HepG2 (cell line): ENCODE data around the gene PTPN3. TPM values are rescaled to one million over a fixed set of nuclear protein-coding genes. Genes with fewer than 3 reads are reported as not detected.

Experiments
- ATF3 ChIP-seq: sonication (generic); formaldehyde crosslinking; IDR thresholded peaks from 2 replicates; pipeline ENCODE4 v1.4.0; 2020; ENCODE audit warnings: missing genetic modification reagents
- ATF6 ChIP-seq: sonication (generic); formaldehyde crosslinking; conservative IDR thresholded peaks from 2 replicates; pipeline ENCODE4 v1.4.0; 2020; ENCODE audit warnings: missing genetic modification reagents
- CC2D1A ChIP-seq: sonication (generic); formaldehyde crosslinking; IDR thresholded peaks from 2 replicates; pipeline ENCODE4 v1.8.1; 2023; ENCODE audit warnings: mild to moderate bottlenecking, missing genetic modification reagents
- DMAP1 ChIP-seq: IDR thresholded peaks from 2 replicates; pipeline ENCODE4 v1.6.1; 2016
- DNMT3B ChIP-seq: conservative IDR thresholded peaks from 2 replicates; pipeline ENCODE4 v1.6.1; 2016; ENCODE audit warnings: missing biosample characterization, control low read depth
- FOSL1 ChIP-seq: sonication (generic); formaldehyde crosslinking; IDR thresholded peaks from 2 replicates; pipeline ENCODE4 v1.9.0; 2021; ENCODE audit warnings: missing genetic modification reagents, borderline replicate concordance
- FOXJ3 ChIP-seq: sonication (generic); formaldehyde crosslinking; IDR thresholded peaks from 2 replicates; pipeline ENCODE4 v1.4.0; 2020; ENCODE audit warnings: missing genetic modification reagents, mild to moderate bottlenecking, borderline replicate concordance
- HNRNPH1 ChIP-seq: fragments of 200-400 bp; formaldehyde crosslinking; optimal IDR thresholded peaks from 2 replicates; pipeline ENCODE3; 2017; ENCODE audit warnings: mild to moderate bottlenecking, low read depth, low read length
- KDM3A ChIP-seq: IDR thresholded peaks from 2 replicates; pipeline ENCODE4 v1.6.1; 2018; ENCODE audit warnings: low read depth, missing compliant biosample characterization
- MAFG ChIP-seq: sonication (generic); formaldehyde crosslinking; IDR thresholded peaks from 2 replicates; pipeline ENCODE4 v1.5.1; 2020; ENCODE audit warnings: mild to moderate bottlenecking, missing genetic modification reagents
- MED8 ChIP-seq: sonication (generic); formaldehyde crosslinking; IDR thresholded peaks from 2 replicates; pipeline ENCODE4 v1.8.1; 2023; ENCODE audit warnings: mild to moderate bottlenecking, missing genetic modification reagents; ENCODE audit not compliant: insufficient replicate concordance
- MEF2D ChIP-seq: sonication (generic); formaldehyde crosslinking; IDR thresholded peaks from 2 replicates; pipeline ENCODE4 v1.5.1; 2020; ENCODE audit warnings: mild to moderate bottlenecking, missing genetic modification reagents
- MIER3 ChIP-seq: IDR thresholded peaks from 2 replicates; pipeline ENCODE4 v1.6.1; 2016; ENCODE audit warnings: missing compliant biosample characterization, borderline replicate concordance
- MXD3 ChIP-seq: IDR thresholded peaks from 2 replicates; pipeline ENCODE4 v1.6.1; 2016; ENCODE audit warnings: mild to moderate bottlenecking, missing biosample characterization, missing genetic modification reagents
- NFYC ChIP-seq: IDR thresholded peaks from 2 replicates; pipeline ENCODE4 v1.6.1; 2016; ENCODE audit warnings: missing genetic modification reagents, missing compliant biosample characterization
- NR2C2 ChIP-seq: sonication (generic); formaldehyde crosslinking; IDR thresholded peaks from 2 replicates; pipeline ENCODE4 v1.4.0; 2020; ENCODE audit warnings: missing genetic modification reagents, mild to moderate bottlenecking, moderate library complexity, borderline replicate concordance
- SSRP1 ChIP-seq: IDR thresholded peaks from 2 replicates; pipeline ENCODE4 v1.6.1; 2016; ENCODE audit warnings: control low read depth
- TCF7L2 ChIP-seq: IDR thresholded peaks from 2 replicates; pipeline ENCODE4 v1.6.1; 2011; ENCODE audit warnings: mild to moderate bottlenecking, low read depth, low read length, moderate library complexity
- YEATS2 ChIP-seq: sonication (generic); formaldehyde crosslinking; IDR thresholded peaks from 2 replicates; pipeline ENCODE4 v1.4.0; 2020; ENCODE audit warnings: missing genetic modification reagents, borderline replicate concordance
- ZMAT3 ChIP-seq: sonication (generic); formaldehyde crosslinking; conservative IDR thresholded peaks from 2 replicates; pipeline ENCODE4 v1.7.0; 2021; ENCODE audit warnings: missing genetic modification reagents
- polyA plus RNA-seq, 8 experiments: library from polyadenylated mRNA; depleted of rRNA in 3 of 8; stranded (reverse) in 7 of 8; unstranded in 1 of 8; fragments of >200 nt; fragmentation: Illumina TruSeq in 4 of 8; extraction: Trizol in 4 of 8; gene quantifications; 2 replicates each; pipeline versions ENCODE4 v1.2.1 to v1.2.3, GENCODE V29; 2011 to 2016; ENCODE audit warnings: low read depth in 4 of 8, missing spikeins in 1 of 8, mixed read lengths in 1 of 8; ENCODE audit not compliant: insufficient read depth in 1 of 8
- total RNA-seq, 5 experiments: library from RNA; depleted of rRNA; stranded (reverse); fragments of >200 nt; fragmentation: Illumina TruSeq; extraction: Trizol; gene quantifications; 2 replicates each; pipeline ENCODE4 v1.2.3, GENCODE V29; 2016; ENCODE audit warnings: low read depth in 1 of 5
- TF ChIP-seq, protein P1 (sequence below), 2 experiments: fragments of 450-650 bp in 1 of 2; sonication (generic) in 1 of 2; formaldehyde crosslinking; IDR thresholded peaks; 2 replicates each; pipeline versions ENCODE4 v1.5.0 to v1.8.0; 2020 to 2022; ENCODE audit warnings: mild to moderate bottlenecking in 1 of 2, missing genetic modification reagents in 1 of 2
- TF ChIP-seq, protein P2 (sequence below): sonication (generic); formaldehyde crosslinking; IDR thresholded peaks from 2 replicates; pipeline ENCODE4 v1.4.0; 2020; ENCODE audit warnings: missing genetic modification reagents, mild to moderate bottlenecking, borderline replicate concordance
- TF ChIP-seq, protein P3 (sequence below): sonication (generic); formaldehyde crosslinking; IDR thresholded peaks from 2 replicates; pipeline ENCODE4 v1.4.0; 2020; ENCODE audit warnings: mild to moderate bottlenecking, missing genetic modification reagents

PTPN3 gene
- total and polyA plus RNA-seq, 2 of the 13 experiments (the other 11 are each of a cell fraction or from before 2014, with no cell fraction given) = 5.6 to 20.5 TPM

DNA sequence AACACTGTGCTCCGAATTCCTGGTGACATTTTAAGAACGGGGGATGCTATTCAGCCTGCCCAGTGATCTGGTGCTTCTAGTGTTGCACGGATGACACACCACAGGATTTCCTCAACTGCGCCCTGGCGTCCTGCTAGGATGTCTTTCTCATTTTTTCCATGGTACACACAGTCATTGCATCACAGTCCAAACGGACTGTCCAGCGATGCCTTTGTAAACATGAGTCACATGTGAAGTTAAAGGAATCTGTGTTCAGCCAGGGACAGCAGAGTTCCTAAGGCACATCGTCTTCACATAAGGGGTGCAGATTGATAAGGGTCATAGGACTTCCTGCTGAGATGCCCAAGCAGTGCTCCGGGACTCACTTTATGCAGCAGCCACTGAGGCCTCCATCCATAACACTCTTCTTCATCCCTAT, 9.3 kb upstream of the PTPN3 start (continued):
- TF ChIP-seq, protein P1, sequence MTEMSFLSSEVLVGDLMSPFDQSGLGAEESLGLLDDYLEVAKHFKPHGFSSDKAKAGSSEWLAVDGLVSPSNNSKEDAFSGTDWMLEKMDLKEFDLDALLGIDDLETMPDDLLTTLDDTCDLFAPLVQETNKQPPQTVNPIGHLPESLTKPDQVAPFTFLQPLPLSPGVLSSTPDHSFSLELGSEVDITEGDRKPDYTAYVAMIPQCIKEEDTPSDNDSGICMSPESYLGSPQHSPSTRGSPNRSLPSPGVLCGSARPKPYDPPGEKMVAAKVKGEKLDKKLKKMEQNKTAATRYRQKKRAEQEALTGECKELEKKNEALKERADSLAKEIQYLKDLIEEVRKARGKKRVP (CRISPR knock-in tag; IDR thresholded peaks at IDR 0.05) = peak in 1 of 2 experiments; percentile 96; a peak in 2 of 4 replicates
- TF ChIP-seq KDM3A (peak; percentile 72; the same call in 1 of the 2 replicates), MAFG (CRISPR knock-in tag) (no peak), DNMT3B (peak; percentile 89; the same call in 1 of the 2 replicates), MIER3 (CRISPR knock-in tag) (peak; percentile 96; the same call in 1 of the 2 replicates), MXD3 (no peak), FOXJ3 (CRISPR knock-in tag) (0 out of 2 replicates have a peak, but pooled peaks have one; percentile 38), ATF6 (0 out of 2 replicates have a peak, but pooled peaks have one; percentile 43), TCF7L2 (no peak), NFYC (CRISPR knock-in tag) (no peak), HNRNPH1 (no peak), NR2C2 (CRISPR knock-in tag) (peak; percentile 62; the same call in 1 of the 2 replicates), SSRP1 (no peak), ATF3 (CRISPR knock-in tag) (peak; percentile 98), MEF2D (peak; percentile 92), YEATS2 (peak; percentile 74; the same call in 1 of the 2 replicates), CC2D1A (CRISPR knock-in tag) (no peak), DMAP1 (CRISPR knock-in tag) (peak; percentile 43; the same call in 1 of the 2 replicates), ZMAT3 (CRISPR knock-in tag) (no peak), MED8 (no peak), FOSL1 (CRISPR knock-in tag) (peak; percentile 85; the same call in 1 of the 2 replicates)
- TF ChIP-seq, protein P2, sequence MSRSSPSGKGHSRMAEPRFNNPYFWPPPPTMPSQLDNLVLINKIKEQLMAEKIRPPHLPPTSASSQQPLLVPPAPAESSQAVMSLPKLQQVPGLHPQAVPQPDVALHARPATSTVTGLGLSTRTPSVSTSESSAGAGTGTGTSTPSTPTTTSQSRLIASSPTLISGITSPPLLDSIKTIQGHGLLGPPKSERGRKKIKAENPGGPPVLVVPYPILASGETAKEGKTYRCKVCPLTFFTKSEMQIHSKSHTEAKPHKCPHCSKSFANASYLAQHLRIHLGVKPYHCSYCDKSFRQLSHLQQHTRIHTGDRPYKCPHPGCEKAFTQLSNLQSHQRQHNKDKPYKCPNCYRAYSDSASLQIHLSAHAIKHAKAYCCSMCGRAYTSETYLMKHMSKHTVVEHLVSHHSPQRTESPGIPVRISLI (CRISPR knock-in tag) = peak; percentile 64; the same call in 1 of the 2 replicates
- TF ChIP-seq, protein P3, sequence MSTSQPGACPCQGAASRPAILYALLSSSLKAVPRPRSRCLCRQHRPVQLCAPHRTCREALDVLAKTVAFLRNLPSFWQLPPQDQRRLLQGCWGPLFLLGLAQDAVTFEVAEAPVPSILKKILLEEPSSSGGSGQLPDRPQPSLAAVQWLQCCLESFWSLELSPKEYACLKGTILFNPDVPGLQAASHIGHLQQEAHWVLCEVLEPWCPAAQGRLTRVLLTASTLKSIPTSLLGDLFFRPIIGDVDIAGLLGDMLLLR (CRISPR knock-in tag) = 0 out of 2 replicates have a peak, but pooled peaks have one; percentile 22
